ENCODE results near the gene MAX. TPM values are rescaled to one million over a fixed set of nuclear protein-coding genes. Genes with fewer than 3 reads are reported as not detected.
A peak's percentile ranks its signal among the peaks of the same experiment; 100 is the strongest.

The MAX gene
- total RNA-seq, 1 donor from 2014 or later: 83.5 TPM

GRCh38 chr14:65065719-65066118, 36.6 kb downstream of the MAX start:
- Mint-ChIP-seq H3K4me1 (ENCODE audit: low read depth, unreplicated experiment) (peaks cover 10% of the 10 kb centered on the region), H3K27ac (ENCODE audit: unreplicated experiment) (no peak overlapping the region), H3K4me3 (ENCODE audit: unreplicated experiment) (no peak overlapping the region), H3K36me3 (ENCODE audit: unreplicated experiment) (peaks cover 5% of the 10 kb centered on the region), H3K9me3 (ENCODE audit: unreplicated experiment) (peaks cover 2% of the 10 kb centered on the region), H3K27me3 (ENCODE audit: unreplicated experiment) (no peaks in the 10 kb centered on the region)
- no peak for DNase-seq
- TF ChIP-seq CTCF (IDR thresholded peaks at IDR 0.05; ENCODE audit: partially characterized antibody, unreplicated experiment): no peak

- Mint-ChIP-seq H3K27me3 (ENCODE audit: unreplicated experiment) (no peaks in the 10 kb centered on the region), H3K36me3 (ENCODE audit: unreplicated experiment) (peaks cover 5% of the 10 kb centered on the region), H3K4me3 (ENCODE audit: unreplicated experiment) (no peak overlapping the region), H3K4me1 (ENCODE audit: low read depth, unreplicated experiment) (peaks cover 10% of the 10 kb centered on the region), H3K9me3 (ENCODE audit: unreplicated experiment) (peaks cover 2% of the 10 kb centered on the region), H3K27ac (ENCODE audit: unreplicated experiment) (peak overlapping the region; percentile 91)
- DNase-seq: no peak
- TF ChIP-seq CTCF (IDR thresholded peaks at IDR 0.05; ENCODE audit: partially characterized antibody, unreplicated experiment): no peak
These were observed 39.9 kb downstream of the MAX start for GRCh38 chr14:65062096-65063075.

- H3K27me3 Mint-ChIP-seq (ENCODE audit: unreplicated experiment): no peaks in the 10 kb centered on the region
- no peak for TF ChIP-seq CTCF (IDR thresholded peaks at IDR 0.05; ENCODE audit: partially characterized antibody, unreplicated experiment)
- H3K36me3 Mint-ChIP-seq (ENCODE audit: unreplicated experiment): no peaks in the 10 kb centered on the region
- H3K9me3 Mint-ChIP-seq (ENCODE audit: unreplicated experiment): peaks cover 2% of the 10 kb centered on the region
- H3K4me3 Mint-ChIP-seq (ENCODE audit: unreplicated experiment): no peak overlapping the region
- H3K4me1 Mint-ChIP-seq (ENCODE audit: low read depth, unreplicated experiment): peaks cover 8% of the 10 kb centered on the region
- no peak for DNase-seq
- H3K27ac Mint-ChIP-seq (ENCODE audit: unreplicated experiment): no peak overlapping the region
These were observed 44.6 kb downstream of the MAX start for GRCh38 chr14:65057695-65058094.

GRCh38 chr14:65054471-65055085, 47.7 kb downstream of the MAX start:
- H3K27me3 Mint-ChIP-seq (ENCODE audit: unreplicated experiment): no peaks in the 10 kb centered on the region
- H3K27ac Mint-ChIP-seq (ENCODE audit: unreplicated experiment): no peak overlapping the region
- no peak for DNase-seq
- H3K4me3 Mint-ChIP-seq (ENCODE audit: unreplicated experiment): no peak overlapping the region
- no peak for TF ChIP-seq CTCF (IDR thresholded peaks at IDR 0.05; ENCODE audit: partially characterized antibody, unreplicated experiment)
- no peaks in the 10 kb centered on the region for H3K4me1 Mint-ChIP-seq (ENCODE audit: low read depth, unreplicated experiment)
- no peaks in the 10 kb centered on the region for H3K9me3 Mint-ChIP-seq (ENCODE audit: unreplicated experiment)
- no peaks in the 10 kb centered on the region for H3K36me3 Mint-ChIP-seq (ENCODE audit: unreplicated experiment)

- Mint-ChIP-seq H3K27me3 (ENCODE audit: unreplicated experiment) (no peaks in the 10 kb centered on the region), H3K36me3 (ENCODE audit: unreplicated experiment) (no peaks in the 10 kb centered on the region), H3K9me3 (ENCODE audit: unreplicated experiment) (no peaks in the 10 kb centered on the region), H3K27ac (ENCODE audit: unreplicated experiment) (no peak overlapping the region), H3K4me3 (ENCODE audit: unreplicated experiment) (no peak overlapping the region), H3K4me1 (ENCODE audit: low read depth, unreplicated experiment) (no peaks in the 10 kb centered on the region)
- no peak for TF ChIP-seq CTCF (IDR thresholded peaks at IDR 0.05; ENCODE audit: partially characterized antibody, unreplicated experiment)
- no peak for DNase-seq
These were observed 48.9 kb downstream of the MAX start for GRCh38 chr14:65053466-65053865.

Measured in glutamatergic neuron (in vitro differentiated cells).